Fibroblast of villous mesenchyme (primary cell): Measurements from ENCODE around the gene CDK8. TPM values are rescaled to one million over a fixed set of nuclear protein-coding genes. Genes with fewer than 3 reads are reported as not detected.
"Not testable (repeated sequence)": the region's sequence is repeated elsewhere in the genome, so short reads cannot be mapped to it uniquely, and the experiment has no call there.

Experiments used
- DNase-seq: peaks from one replicate; pipeline ENCODE4 v3.0.0-alpha.2; 2010; ENCODE audit warnings: low read depth
- H3K4me3 ChIP-seq: 2 replicates; pipeline ENCODE4 v1.5.1; 2011; ENCODE audit warnings: low read depth, mild to moderate bottlenecking, low read length
- total RNA-seq: library from RNA; depleted of rRNA; stranded (reverse); fragments of >200 nt; gene quantifications from 2 replicates; pipeline ENCODE4 v1.2.3, GENCODE V29; 2012
- TF ChIP-seq, protein P1 (sequence below): IDR thresholded peaks from 2 replicates; pipeline ENCODE4 v1.5.1; 2012; ENCODE audit warnings: low read depth, mild to moderate bottlenecking, low read length; ENCODE audit not compliant: insufficient read depth

CDK8 gene
- total RNA-seq, 1 donor: 23.3 TPM

- no peak overlapping the region for H3K4me3 ChIP-seq
- TF ChIP-seq, protein P1, sequence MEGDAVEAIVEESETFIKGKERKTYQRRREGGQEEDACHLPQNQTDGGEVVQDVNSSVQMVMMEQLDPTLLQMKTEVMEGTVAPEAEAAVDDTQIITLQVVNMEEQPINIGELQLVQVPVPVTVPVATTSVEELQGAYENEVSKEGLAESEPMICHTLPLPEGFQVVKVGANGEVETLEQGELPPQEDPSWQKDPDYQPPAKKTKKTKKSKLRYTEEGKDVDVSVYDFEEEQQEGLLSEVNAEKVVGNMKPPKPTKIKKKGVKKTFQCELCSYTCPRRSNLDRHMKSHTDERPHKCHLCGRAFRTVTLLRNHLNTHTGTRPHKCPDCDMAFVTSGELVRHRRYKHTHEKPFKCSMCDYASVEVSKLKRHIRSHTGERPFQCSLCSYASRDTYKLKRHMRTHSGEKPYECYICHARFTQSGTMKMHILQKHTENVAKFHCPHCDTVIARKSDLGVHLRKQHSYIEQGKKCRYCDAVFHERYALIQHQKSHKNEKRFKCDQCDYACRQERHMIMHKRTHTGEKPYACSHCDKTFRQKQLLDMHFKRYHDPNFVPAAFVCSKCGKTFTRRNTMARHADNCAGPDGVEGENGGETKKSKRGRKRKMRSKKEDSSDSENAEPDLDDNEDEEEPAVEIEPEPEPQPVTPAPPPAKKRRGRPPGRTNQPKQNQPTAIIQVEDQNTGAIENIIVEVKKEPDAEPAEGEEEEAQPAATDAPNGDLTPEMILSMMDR: no peak
- DNase-seq: no peak
Observed at GRCh38 chr13:26259634-26260033, 5.7 kb downstream of the CDK8 start.

DNA sequence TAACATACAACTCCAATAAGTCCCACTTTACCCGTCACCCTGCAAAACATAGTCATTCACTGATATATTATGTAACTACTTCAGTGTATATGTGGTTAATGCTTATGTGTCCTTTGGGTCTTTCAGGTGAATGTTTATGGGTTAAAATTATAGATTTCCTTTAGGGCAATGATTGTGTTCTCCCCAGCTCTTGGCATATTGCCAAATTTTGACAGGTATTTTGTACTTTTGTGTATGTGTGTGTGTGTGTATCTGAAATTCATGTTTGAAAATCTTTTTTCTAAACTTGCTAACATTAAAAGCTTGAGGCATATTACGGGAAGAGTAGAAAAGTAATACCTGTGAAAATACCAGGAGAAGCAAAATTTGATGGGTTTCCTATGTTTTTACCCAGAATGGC lies 8.2 kb downstream of the CDK8 start:
- TF ChIP-seq, protein P1: no peak
- DNase-seq: no peak
- H3K4me3 ChIP-seq: no peak overlapping the region

DNA sequence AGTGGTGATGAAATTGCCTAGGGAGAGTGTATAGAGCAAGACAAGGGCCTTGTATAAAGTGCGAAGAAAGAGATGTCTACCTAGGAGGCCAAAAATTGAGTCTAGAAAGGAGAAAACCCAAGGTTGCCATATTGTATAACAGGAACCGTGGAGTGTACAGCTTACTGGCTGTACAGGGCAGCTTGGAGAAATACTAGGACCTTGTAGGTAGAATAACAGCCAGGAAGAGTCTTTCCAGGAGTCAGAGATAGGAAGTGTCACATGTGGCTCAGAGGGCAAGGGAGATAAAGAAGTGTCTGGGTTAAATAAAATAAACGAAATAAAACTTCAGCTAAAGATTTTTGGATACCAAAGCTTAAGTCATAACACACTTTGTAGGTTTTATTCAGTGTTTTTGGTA lies 12.4 kb downstream of the CDK8 start:
- no peak for DNase-seq
- no peak overlapping the region for H3K4me3 ChIP-seq

GRCh38 chr13:26270707-26271106 lies 16.8 kb downstream of the CDK8 start:
- DNase-seq: no peak

More for the DNA sequence above, 12.4 kb downstream of the CDK8 start:
- TF ChIP-seq, protein P1: no peak

DNA sequence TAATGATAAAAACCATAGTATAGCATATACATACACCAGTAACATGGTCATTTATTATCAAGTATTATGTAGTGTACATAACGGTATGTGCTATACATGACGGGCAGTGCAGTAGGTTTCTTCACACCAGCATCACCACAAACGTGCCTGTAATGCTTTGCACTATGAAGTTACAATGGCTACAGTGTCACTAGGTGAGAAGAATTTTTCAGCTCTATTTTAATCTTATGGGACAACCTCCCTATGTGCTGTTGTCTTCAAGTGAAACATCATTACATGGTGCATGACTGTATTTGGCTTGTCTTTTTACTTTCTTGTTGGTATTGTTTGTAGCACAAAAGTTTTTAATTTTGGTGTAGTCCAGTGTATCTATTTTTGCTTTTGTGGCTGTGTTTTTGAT lies 18.7 kb downstream of the CDK8 start:
- no peak overlapping the region for H3K4me3 ChIP-seq
- no peak for DNase-seq
- TF ChIP-seq, protein P1: no peak

More at GRCh38 chr13:26270707-26271106, 16.8 kb downstream of the CDK8 start:
- TF ChIP-seq, protein P1: no peak
- no peak overlapping the region for H3K4me3 ChIP-seq

DNA sequence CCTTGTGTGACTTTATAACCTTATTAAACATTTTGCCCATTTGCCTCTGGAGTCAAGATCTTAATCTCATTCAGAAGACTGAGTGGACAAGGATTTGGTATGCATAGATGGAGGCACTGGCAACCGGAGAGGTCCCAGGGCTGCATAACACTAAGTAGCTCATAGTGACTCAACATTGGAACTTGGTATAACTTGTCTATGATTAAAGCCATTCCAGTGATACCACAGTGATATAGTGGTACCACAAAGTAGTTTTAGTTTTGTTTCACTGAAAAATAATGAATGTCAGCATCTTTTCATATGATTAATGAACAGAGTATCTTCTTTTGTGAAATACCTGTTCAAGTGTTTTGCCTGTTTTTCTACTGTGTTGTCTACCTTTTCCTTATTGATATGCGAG lies 26.4 kb downstream of the CDK8 start:
- TF ChIP-seq, protein P1: no peak
- no peak for DNase-seq
- H3K4me3 ChIP-seq: no peak overlapping the region

DNA sequence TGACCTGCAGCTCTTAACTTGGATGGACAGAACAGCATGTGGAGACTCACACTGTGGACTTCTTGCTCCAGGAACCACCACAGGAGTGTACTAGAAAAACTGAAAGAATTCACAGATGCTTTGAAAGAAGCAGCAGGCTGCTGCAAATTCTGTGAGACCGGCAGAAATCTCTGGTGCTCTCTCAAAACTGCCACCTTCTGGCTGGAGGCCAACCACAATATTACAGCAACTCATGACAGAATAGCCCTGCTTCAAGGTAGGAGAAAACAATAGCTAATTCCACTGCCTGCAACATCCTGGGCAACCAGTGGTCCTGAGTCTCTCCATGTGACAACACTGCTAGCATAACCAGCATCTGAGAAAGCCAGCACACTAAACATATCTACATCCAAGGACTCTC lies 26.9 kb downstream of the CDK8 start:
- no peak for DNase-seq
- TF ChIP-seq, protein P1: no peak
- no peak overlapping the region for H3K4me3 ChIP-seq

DNA sequence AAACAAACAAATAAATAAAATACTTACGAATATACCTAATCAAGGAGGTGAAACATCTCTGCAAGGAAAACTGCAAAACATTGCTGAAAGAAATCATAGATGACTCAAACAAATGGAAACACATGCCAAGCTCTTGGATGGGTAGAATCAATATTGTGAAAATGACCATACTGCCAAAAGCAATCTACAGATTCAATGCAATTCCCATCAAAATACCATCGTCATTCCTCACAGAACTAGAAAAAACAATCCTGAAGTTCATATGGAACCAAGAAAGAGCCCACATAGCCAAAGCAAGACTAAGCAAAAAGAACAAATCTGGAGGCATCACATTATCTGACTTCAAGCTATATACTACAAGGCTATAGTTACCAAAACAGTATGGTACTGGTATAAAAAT lies 32.0 kb downstream of the CDK8 start:
- H3K4me3 ChIP-seq, DNase-seq: not testable (repeated sequence)

GRCh38 chr13:26288838-26289237 lies 34.9 kb downstream of the CDK8 start:
- DNase-seq, H3K4me3 ChIP-seq: not testable (repeated sequence)
